K562 (cell line): ENCODE results near the gene BACE1. TPM values are rescaled to one million over a fixed set of nuclear protein-coding genes. Genes with fewer than 3 reads are reported as not detected.

ENCODE experiments used
- ATAC-seq: fragments of 200-7000 bp; cut with Tn5 transposase; 3 replicates; pipeline ENCODE4 v1.9.1; 2020; ENCODE audit warnings: moderate library complexity
- BruUV-seq: library from RNA; stranded (reverse); fragments of 400-500 nt; replicated peaks from 2 replicates; lab custom pipeline; 2021; lab: Mats Ljungman, UMichigan
- CTCF ChIA-PET: fragments of 300-600 bp; formaldehyde crosslinking; extraction: SDS; loops from one replicate; lab custom pipeline; 2021; ENCODE audit warnings: low intra/inter-chr PET ratio; lab: Yijun Ruan, JAX
- POLR2A ChIA-PET: fragments of 300-600, 350-650 bp; sonication (Branson Sonifier 250); formaldehyde crosslinking; extraction: SDS; loops from one replicate; lab custom pipeline; 2021; ENCODE audit warnings: antibody characterized with exemption, inconsistent platforms; lab: Yijun Ruan, JAX
- DNase-seq, 4 experiments: peaks; one replicate each; pipeline versions ENCODE4 v3.0.0 to v3.0.0-alpha.2; 2011 to 2018; ENCODE audit warnings: low spot score in 3 of 4, mixed read lengths in 3 of 4; ENCODE audit errors: extremely low read depth in 1 of 4
- FAIRE-seq: peaks from 2 replicates; lab custom pipeline; 2011; peaks lifted over from hg19 to GRCh38; lab: Jason Lieb, UNC
- H2AFZ ChIP-seq: 2 replicates; pipeline ENCODE4 v1.6.0; 2011; ENCODE audit warnings: low read depth, low read length, control low read depth, inconsistent platforms
- H3K27ac ChIP-seq: fragments of 200-600 bp; 3 replicates; pipeline ENCODE4 v1.8.0; 2011; ENCODE audit warnings: low read depth, mild to moderate bottlenecking, control low read depth, inconsistent platforms, low read length, moderate library complexity, mixed read lengths; ENCODE audit errors: extremely low read depth
- H3K27me3 ChIP-seq, 2 experiments: fragments of 300-600 bp in 1 of 2; 2 replicates in 1 of 2; 3 replicates in 1 of 2; pipeline versions ENCODE4 v1.6.0 to v1.8.0; 2011; ENCODE audit warnings: inconsistent platforms in 2 of 2, low read length in 2 of 2, mild to moderate bottlenecking in 1 of 2, mixed read lengths in 1 of 2, moderate library complexity in 1 of 2; ENCODE audit not compliant: control insufficient read depth in 2 of 2, insufficient read depth in 2 of 2
- H3K36me3 ChIP-seq: fragments of 300-600 bp; 3 replicates; pipeline ENCODE4 v1.8.0; 2011; ENCODE audit warnings: mild to moderate bottlenecking, low read length, inconsistent platforms; ENCODE audit not compliant: control insufficient read depth, insufficient read depth
- H3K4me1 ChIP-seq, 2 experiments: fragments of 200-600 bp in 1 of 2; replicated peaks in 1 of 2; 2 replicates in 1 of 2; 3 replicates in 1 of 2; pipeline versions ENCODE4 v1.5.1 to v1.8.0; 2011; ENCODE audit warnings: inconsistent platforms in 2 of 2, low read length in 2 of 2, mild to moderate bottlenecking in 1 of 2, mixed read lengths in 1 of 2, moderate library complexity in 1 of 2; ENCODE audit not compliant: control insufficient read depth in 2 of 2, insufficient read depth in 2 of 2
- H3K4me2 ChIP-seq: 2 replicates; pipeline ENCODE4 v1.6.1; 2011; ENCODE audit warnings: low read length, control low read depth, inconsistent platforms, mixed read lengths; ENCODE audit not compliant: insufficient read depth
- H3K4me3 ChIP-seq: fragments of 200-600 bp; sonication (generic), shearing (Covaris generic); 2 replicates; pipeline ENCODE4 v1.5.1; 2016; ENCODE audit warnings: control low read depth, inconsistent platforms
- H3K79me2 ChIP-seq: fragments of 200-600 bp; 3 replicates; pipeline ENCODE4 v1.8.0; 2011; ENCODE audit warnings: low read length, inconsistent platforms; ENCODE audit not compliant: control insufficient read depth, insufficient read depth
- H3K9ac ChIP-seq, 2 experiments: 2 replicates each; pipeline versions ENCODE4 v1.6.0 to v1.6.1; 2011; ENCODE audit warnings: low read depth in 2 of 2, low read length in 2 of 2, control low read depth in 1 of 2, inconsistent platforms in 1 of 2, mild to moderate bottlenecking in 1 of 2, mixed read lengths in 1 of 2; ENCODE audit not compliant: insufficient read depth in 1 of 2
- H3K9me1 ChIP-seq: one replicate; pipeline ENCODE4 v1.6.0; 2011; ENCODE audit warnings: inconsistent platforms, mild to moderate bottlenecking, low read length, moderate library complexity; ENCODE audit not compliant: control insufficient read depth, insufficient read depth
- H3K9me3 ChIP-seq: replicated peaks from 2 replicates; pipeline ENCODE4 v1.5.1; 2011; ENCODE audit warnings: low read depth, low read length, inconsistent platforms; ENCODE audit not compliant: control insufficient read depth, insufficient read depth
- H4K20me1 ChIP-seq: replicated peaks from 2 replicates; pipeline ENCODE4 v1.6.1; 2011; ENCODE audit warnings: low read length, inconsistent platforms, mixed read lengths; ENCODE audit not compliant: control insufficient read depth, insufficient read depth
- HLTF ChIP-seq: fragments of 450-650 bp; IDR thresholded peaks from 2 replicates; pipeline ENCODE4 v1.6.1; 2016
- SMARCC2 ChIP-seq: fragments of 450-650 bp; IDR thresholded peaks from 2 replicates; pipeline ENCODE4 v1.6.1; 2017; ENCODE audit warnings: antibody characterized with exemption, moderate library complexity, mild to moderate bottlenecking, low read depth
- SRF ChIP-seq, 2 experiments: fragments of 250-450, 450-650 bp in 1 of 2; sonication (Bioruptor Pico) in 1 of 2; sonication (generic) in 1 of 2; formaldehyde crosslinking; IDR thresholded peaks; 2 replicates each; pipeline versions ENCODE4 v1.5.0 to v1.5.1; 2020 to 2022; ENCODE audit warnings: mild to moderate bottlenecking in 1 of 2, missing genetic modification reagents in 1 of 2
- WGBS: fragments of 100-300 bp; shearing (Covaris generic); methylation state at CpG from one replicate; pipeline ENCODE4 v1.1.6; 2016; ENCODE audit warnings: low coverage, mixed read lengths; ENCODE audit not compliant: insufficient coverage; ENCODE audit errors: missing lambda C conversion rate; 5-methylcytosine and 5-hydroxymethylcytosine counted together
- in situ Hi-C: fragments of 300-500 bp; cut with MboI; formaldehyde crosslinking; loops from 4 replicates; pipeline ENCODE4 v1.15.0; 2018; ENCODE audit warnings: inconsistent platforms, mixed read lengths
- intact Hi-C: fragments of 100-400 bp; cut with micrococcal nuclease; formaldehyde crosslinking; loops from 2 replicates; pipeline ENCODE4 v1.14.2; 2022
- polyA plus RNA-seq, 8 experiments: library from polyadenylated mRNA; depleted of rRNA in 4 of 8; stranded (reverse) in 5 of 8; unstranded in 3 of 8; fragments of >200 nt; fragmentation: Nextera tagmentation in 2 of 8; fragmentation: Illumina TruSeq in 1 of 8; extraction: Ambion mirVana in 2 of 8; extraction: Trizol in 1 of 8; gene quantifications; 2 replicates each; pipeline versions ENCODE4 v1.2.1 to v1.2.3, GENCODE V29; 2011 to 2014; ENCODE audit warnings: inconsistent platforms in 1 of 8, missing spikeins in 1 of 8
- total RNA-seq, 7 experiments: library from RNA; depleted of rRNA in 6 of 7; stranded (reverse); fragments of >200 nt in 6 of 7; fragmentation: Illumina TruSeq in 2 of 7; extraction: Trizol in 2 of 7; gene quantifications; 2 replicates each; pipeline versions ENCODE4 v1.2.1 to v1.2.3, GENCODE V29; 2011 to 2021; ENCODE audit warnings: low replicate concordance in 1 of 7
- TF ChIP-seq, protein P1 (sequence below): fragments of 250-450 bp; sonication (Bioruptor Pico); IDR thresholded peaks from 2 replicates; pipeline ENCODE4 v1.8.0; 2022; ENCODE audit warnings: moderate library complexity, mild to moderate bottlenecking, inconsistent platforms

The BACE1 gene
- total and polyA plus RNA-seq, 9 of the 15 experiments (the other 6 are each of a cell fraction or from before 2014, with no cell fraction given) = 0.01 to 0.25 (median 0.16) TPM; not detected in 5

DNA sequence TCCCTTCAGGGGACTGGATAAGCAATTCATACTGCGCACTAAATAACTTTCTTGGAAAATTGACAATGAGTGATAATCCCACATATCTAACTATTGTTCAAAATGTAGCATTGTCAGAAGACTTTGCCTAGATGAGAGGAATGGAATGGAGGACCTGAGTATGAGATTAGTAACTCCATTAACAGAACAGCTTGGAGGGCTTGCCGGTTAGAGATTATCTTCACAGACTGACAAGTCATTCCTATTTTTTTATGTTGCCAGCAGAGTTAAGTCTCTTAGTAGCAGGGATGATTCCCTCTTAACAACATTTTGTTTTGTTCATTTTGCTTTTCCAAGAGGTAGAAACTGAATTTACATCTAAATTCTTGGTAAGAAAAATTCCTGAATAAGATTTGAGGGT is 32.0 kb downstream of the BACE1 start (continued):
- TF ChIP-seq SMARCC2 (no peak), HLTF (no peak)
- TF ChIP-seq, protein P1, sequence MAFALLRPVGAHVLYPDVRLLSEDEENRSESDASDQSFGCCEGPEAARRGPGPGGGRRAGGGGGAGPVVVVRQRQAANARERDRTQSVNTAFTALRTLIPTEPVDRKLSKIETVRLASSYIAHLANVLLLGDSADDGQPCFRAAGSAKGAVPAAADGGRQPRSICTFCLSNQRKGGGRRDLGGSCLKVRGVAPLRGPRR = no peak

DNA sequence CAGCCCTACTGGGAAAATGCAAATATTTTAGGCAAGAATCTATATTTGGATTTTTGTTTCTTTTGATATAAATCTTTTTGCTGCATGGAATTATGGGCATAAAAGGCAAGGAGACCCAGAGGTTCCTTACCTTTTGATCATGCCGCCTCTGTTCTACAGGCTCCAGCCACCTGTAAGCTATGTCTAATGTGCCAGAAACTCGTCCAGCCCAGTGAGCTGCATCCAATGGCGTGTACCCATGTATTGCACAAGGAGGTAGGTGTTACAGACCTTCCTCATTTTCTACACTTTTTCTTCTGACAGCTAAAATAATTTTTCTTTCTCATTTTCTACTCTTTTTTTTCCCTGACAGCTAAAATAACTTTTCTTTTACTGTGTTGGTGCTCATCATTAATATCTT is 33.1 kb downstream of the BACE1 start:
- Histone ChIP-seq H3K4me3 (no peak overlapping the region), H4K20me1 (peaks cover 3% of the 10 kb centered on the region; the same call in 1 of the 2 replicates), H3K79me2 (no peaks in the 10 kb centered on the region), H2AFZ (no peak overlapping the region), H3K4me2 (no peak overlapping the region), H3K27me3 (no peaks in the 10 kb centered on the region)
- in situ Hi-C loops = no loop called here
- no peak for FAIRE-seq
- CTCF ChIA-PET = interaction anchor here (0.7 kb wide), 1 partner anchor 138 kb away, joined by 3 read pairs; no protein-coding TSS in a partner anchor
- WGBS = 77% methylated on average over 3 of the region's 3 CpGs
- no peak for TF ChIP-seq SRF (CRISPR knock-in tag; IDR thresholded peaks at IDR 0.05)
- TF ChIP-seq, all 486 proteins: peak for 0
- Histone ChIP-seq H3K4me1 (peaks cover 0 to 5% of the 10 kb centered on the region in 2 experiments; a peak in 3 of 5 replicates), H3K36me3 (peaks cover 59% of the 10 kb centered on the region), H3K9me1 (no peaks in the 10 kb centered on the region), H3K9ac (no peak overlapping the region), H3K9me3 (no peaks in the 10 kb centered on the region), H3K27ac (no peak overlapping the region)
- ATAC-seq (no peak), DNase-seq (no peak)
- intact Hi-C loops = no loop called here
- POLR2A ChIA-PET = interaction anchor here (1.4 kb wide), 1 partner anchor 19 kb away, joined by 4 read pairs; no protein-coding TSS in a partner anchor
- BruUV-seq = no TSS peak
